Transverse colon (tissue), 4 donors: ENCODE results near the gene CACTIN.

ENCODE experiments used
- EP300 ChIP-seq: sonication (generic); formaldehyde crosslinking; IDR thresholded peaks from one replicate; pipeline ENCODE4 v1.6.1; 2017; ENCODE audit warnings: antibody characterized with exemption, low read depth
- POLR2A ChIP-seq: fragments of 450-650 bp; IDR thresholded peaks from one replicate; pipeline ENCODE4 v1.6.1; 2016; ENCODE audit warnings: antibody characterized with exemption, mild to moderate bottlenecking, moderate library complexity
- POLR2AphosphoS5 ChIP-seq, 3 donors: sonication (generic); formaldehyde crosslinking; IDR thresholded peaks; one replicate each; pipeline ENCODE4 v1.6.1; 2016; ENCODE audit warnings: antibody characterized with exemption in 3 of 3
- TF ChIP-seq, protein P1 (sequence below), 5 experiments: fragments of 200-600 bp in 3 of 5; fragments of 450-650 bp in 2 of 5; sonication (generic) in 3 of 5; IDR thresholded peaks; 1 replicate in 2 of 5; 2 replicates in 3 of 5; pipeline ENCODE4 v1.5.1; 2016 to 2017; ENCODE audit warnings: antibody characterized with exemption in 5 of 5, inconsistent platforms in 3 of 5, mild to moderate bottlenecking in 2 of 5, moderate library complexity in 1 of 5

DNA sequence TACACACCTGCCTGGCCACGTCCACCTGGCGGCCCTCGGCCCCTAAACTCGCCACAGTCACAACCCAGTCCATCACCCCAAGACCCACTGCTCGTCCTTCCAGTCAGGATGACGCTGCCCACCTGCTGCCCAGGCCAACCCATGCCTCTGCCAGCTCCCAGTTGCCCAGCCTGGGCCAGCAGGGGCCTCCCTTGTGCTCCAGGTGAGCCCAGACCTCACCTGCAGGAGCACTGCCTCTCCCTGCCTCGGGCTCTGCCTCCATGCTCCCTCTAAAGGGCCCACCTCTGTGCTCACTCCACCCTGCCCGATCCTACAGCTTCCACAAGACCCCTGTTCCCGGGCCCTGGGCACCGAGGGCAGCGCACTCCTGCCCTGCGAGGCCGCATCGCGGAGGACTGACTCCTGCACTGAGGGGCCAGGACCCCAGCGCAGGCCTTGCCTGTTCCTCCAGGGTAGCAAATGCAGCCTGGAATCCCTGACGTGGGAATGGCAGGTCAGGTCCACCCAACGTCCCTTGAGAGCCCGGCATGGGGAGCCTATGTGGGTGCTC is 8.0 kb upstream of the CACTIN start:
- TF ChIP-seq EP300, result no peak
- TF ChIP-seq POLR2A, result no peak
- TF ChIP-seq, protein P1, sequence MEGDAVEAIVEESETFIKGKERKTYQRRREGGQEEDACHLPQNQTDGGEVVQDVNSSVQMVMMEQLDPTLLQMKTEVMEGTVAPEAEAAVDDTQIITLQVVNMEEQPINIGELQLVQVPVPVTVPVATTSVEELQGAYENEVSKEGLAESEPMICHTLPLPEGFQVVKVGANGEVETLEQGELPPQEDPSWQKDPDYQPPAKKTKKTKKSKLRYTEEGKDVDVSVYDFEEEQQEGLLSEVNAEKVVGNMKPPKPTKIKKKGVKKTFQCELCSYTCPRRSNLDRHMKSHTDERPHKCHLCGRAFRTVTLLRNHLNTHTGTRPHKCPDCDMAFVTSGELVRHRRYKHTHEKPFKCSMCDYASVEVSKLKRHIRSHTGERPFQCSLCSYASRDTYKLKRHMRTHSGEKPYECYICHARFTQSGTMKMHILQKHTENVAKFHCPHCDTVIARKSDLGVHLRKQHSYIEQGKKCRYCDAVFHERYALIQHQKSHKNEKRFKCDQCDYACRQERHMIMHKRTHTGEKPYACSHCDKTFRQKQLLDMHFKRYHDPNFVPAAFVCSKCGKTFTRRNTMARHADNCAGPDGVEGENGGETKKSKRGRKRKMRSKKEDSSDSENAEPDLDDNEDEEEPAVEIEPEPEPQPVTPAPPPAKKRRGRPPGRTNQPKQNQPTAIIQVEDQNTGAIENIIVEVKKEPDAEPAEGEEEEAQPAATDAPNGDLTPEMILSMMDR (IDR thresholded peaks at IDR 0.05), result no peak
- TF ChIP-seq POLR2AphosphoS5 (IDR thresholded peaks at IDR 0.05), result no peak
